Tibial artery (tissue), 4 donors: ENCODE measurements around the gene EIF3J.

Source experiments
- DNase-seq, 2 donors: peaks; one replicate each; pipeline ENCODE4 v3.0.0-alpha.2; 2019
- H3K27ac ChIP-seq, 2 donors: fragments of 200-600 bp; sonication (generic) in 1 of 2; 1 replicate in 1 of 2; 2 replicates in 1 of 2; pipeline ENCODE4 v1.5.1; 2018 to 2019; ENCODE audit warnings: mild to moderate bottlenecking in 1 of 2
- H3K27me3 ChIP-seq, 2 donors: fragments of 200-600 bp; sonication (generic) in 1 of 2; one replicate each; pipeline versions ENCODE4 v1.5.1 to v1.6.0; 2016 to 2019
- H3K36me3 ChIP-seq, 3 donors: fragments of 200-600 bp; sonication (generic) in 2 of 3; one replicate each; pipeline ENCODE4 v1.5.1; 2016 to 2019; ENCODE audit warnings: mild to moderate bottlenecking in 2 of 3
- H3K4me1 ChIP-seq, 4 donors: fragments of 200-600 bp; sonication (generic) in 2 of 4; 1 replicate in 3 of 4; 2 replicates in 1 of 4; pipeline ENCODE4 v1.5.1; 2016 to 2019
- H3K4me3 ChIP-seq, 2 donors: fragments of 200-600 bp; sonication (generic) in 1 of 2; 1 replicate in 1 of 2; 2 replicates in 1 of 2; pipeline ENCODE4 v1.5.1; 2018 to 2019; ENCODE audit warnings: mild to moderate bottlenecking in 2 of 2
- H3K9me3 ChIP-seq, 3 donors: fragments of 200-600 bp; sonication (generic) in 1 of 3; one replicate each; pipeline ENCODE4 v1.5.1; 2016 to 2019
- intact Hi-C: fragments of 100-400 bp; cut with DNase I; formaldehyde crosslinking; loops from one replicate; pipeline ENCODE4 v1.15.0; 2023; ENCODE audit warnings: low total_unique reads
- TF ChIP-seq, protein P1 (sequence below), 2 experiments: fragments of 200-600 bp in 1 of 2; fragments of 450-650 bp in 1 of 2; IDR thresholded peaks; one replicate each; pipeline ENCODE4 v1.5.1; 2017 to 2019; ENCODE audit warnings: antibody characterized with exemption in 2 of 2, mild to moderate bottlenecking in 1 of 2, moderate library complexity in 1 of 2

EIF3J gene

DNA sequence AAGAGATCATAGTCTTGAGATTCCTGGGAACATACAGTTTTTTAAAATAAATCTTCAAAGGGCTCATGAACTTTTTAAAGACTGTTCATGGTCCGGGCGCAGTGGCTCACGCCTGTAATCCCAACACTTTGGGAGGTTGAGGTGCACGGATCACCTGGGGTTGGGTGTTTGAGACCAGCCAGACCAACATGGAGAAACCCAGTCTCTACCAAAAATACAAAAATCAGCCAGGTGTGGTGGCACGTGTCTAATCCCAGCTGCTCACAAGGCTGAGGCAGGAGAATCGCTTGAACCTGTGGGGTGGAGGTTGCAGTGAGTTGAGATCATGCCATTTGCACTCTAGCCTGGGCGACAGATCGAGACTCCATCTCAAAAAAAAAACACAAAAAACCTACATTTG is 41.4 kb upstream of the EIF3J start:
- DNase-seq = no peak
- intact Hi-C loops = loop anchor here (10.0 kb wide), 1 partner anchor 591 kb away; no protein-coding TSS in a partner anchor
- Histone ChIP-seq H3K9me3 (no peaks in the 10 kb centered on the region), H3K4me1 (no peaks in the 10 kb centered on the region), H3K36me3 (peaks cover 26 to 71% (median 26%) of the 10 kb centered on the region in 3 donors), H3K4me3 (no peak overlapping the region), H3K27ac (no peak overlapping the region), H3K27me3 (no peaks in the 10 kb centered on the region)
- TF ChIP-seq, protein P1, sequence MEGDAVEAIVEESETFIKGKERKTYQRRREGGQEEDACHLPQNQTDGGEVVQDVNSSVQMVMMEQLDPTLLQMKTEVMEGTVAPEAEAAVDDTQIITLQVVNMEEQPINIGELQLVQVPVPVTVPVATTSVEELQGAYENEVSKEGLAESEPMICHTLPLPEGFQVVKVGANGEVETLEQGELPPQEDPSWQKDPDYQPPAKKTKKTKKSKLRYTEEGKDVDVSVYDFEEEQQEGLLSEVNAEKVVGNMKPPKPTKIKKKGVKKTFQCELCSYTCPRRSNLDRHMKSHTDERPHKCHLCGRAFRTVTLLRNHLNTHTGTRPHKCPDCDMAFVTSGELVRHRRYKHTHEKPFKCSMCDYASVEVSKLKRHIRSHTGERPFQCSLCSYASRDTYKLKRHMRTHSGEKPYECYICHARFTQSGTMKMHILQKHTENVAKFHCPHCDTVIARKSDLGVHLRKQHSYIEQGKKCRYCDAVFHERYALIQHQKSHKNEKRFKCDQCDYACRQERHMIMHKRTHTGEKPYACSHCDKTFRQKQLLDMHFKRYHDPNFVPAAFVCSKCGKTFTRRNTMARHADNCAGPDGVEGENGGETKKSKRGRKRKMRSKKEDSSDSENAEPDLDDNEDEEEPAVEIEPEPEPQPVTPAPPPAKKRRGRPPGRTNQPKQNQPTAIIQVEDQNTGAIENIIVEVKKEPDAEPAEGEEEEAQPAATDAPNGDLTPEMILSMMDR (IDR thresholded peaks at IDR 0.05) = no peak

DNA sequence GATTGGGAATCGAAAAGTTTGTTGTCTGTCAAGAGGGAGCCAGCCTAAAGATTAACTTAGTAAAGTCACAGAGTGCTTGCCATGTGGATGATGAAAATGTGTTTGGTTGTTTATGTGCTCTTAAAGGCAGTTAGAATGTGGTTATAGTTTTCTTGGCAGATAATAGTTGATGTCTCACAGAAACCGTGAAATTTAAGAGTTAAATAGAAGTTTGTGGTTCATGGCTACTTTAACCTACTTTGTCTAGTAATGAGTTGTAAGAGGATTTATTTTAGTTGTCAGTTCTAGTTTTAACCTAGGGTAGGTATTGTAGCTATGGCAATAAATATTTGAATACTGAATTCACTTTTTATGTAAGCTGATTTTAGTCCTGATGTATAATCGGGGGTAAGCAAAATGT is 36.4 kb upstream of the EIF3J start:
- no peaks in the 10 kb centered on the region for H3K9me3 ChIP-seq
- H3K4me3 ChIP-seq = no peak overlapping the region
- H3K36me3 ChIP-seq = peaks cover 33 to 48% (median 41%) of the 10 kb centered on the region in 3 donors
- H3K27ac ChIP-seq = no peak overlapping the region
- TF ChIP-seq, protein P1 (IDR thresholded peaks at IDR 0.05) = no peak
- DNase-seq = no peak
- intact Hi-C loops = no loop called here
- H3K4me1 ChIP-seq = no peaks in the 10 kb centered on the region
- H3K27me3 ChIP-seq = no peaks in the 10 kb centered on the region

DNA sequence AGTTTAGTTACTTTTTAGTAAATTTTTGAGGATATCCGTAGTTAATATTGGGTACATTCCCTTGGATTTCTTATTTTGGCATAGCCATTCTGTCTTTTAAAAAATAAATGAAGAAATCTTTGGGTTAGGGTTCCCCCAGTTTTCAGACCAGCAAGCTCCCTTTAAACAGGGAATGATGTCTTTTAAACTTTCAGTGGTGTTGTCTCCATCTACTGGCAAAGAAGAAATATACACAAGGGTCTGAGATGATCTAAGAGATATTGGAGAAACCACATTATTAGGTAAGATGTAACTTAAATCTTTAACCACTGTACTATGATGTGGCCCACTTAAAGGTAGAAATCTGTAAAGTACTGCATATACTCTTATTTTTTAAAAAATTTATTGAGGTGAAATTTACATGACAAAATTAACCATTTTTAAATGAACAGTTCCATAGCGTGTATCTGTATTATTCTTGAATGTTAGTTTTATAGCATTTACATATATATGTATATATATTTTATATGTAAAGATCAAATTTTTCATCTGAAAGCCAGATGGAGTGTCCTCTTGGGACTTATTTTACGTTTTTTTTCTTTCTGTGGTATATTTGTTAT is 35.1 kb upstream of the EIF3J start:
- Histone ChIP-seq H3K27ac (no peak overlapping the region), H3K4me1 (no peaks in the 10 kb centered on the region), H3K9me3 (no peaks in the 10 kb centered on the region), H3K27me3 (no peaks in the 10 kb centered on the region), H3K4me3 (no peak overlapping the region), H3K36me3 (peaks cover 34 to 47% (median 41%) of the 10 kb centered on the region in 3 donors)
- TF ChIP-seq, protein P1 (IDR thresholded peaks at IDR 0.05) = peak; percentile 52
- intact Hi-C loops = no loop called here
- DNase-seq = no peak

DNA sequence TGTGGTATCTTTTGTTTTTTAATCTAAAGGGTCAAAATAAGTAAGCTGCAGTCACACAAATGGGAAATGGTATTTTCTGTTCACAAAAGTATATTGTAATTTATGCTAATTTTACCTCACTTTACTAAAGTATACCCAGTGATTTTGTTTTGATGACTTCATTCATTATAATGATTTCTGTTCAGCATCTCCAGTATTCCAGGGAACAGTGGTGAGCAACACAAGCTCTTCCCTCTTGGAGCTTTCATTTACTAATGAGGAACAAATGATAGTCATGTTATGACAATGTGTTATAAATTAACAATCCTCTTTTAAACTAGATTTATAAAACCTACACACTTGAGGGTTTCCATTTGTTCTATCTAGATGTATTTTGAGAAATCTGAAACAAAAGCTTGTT is 20.5 kb upstream of the EIF3J start:
- H3K9me3 ChIP-seq = no peaks in the 10 kb centered on the region
- no peak for DNase-seq
- no peak overlapping the region for H3K4me3 ChIP-seq
- H3K4me1 ChIP-seq = no peaks in the 10 kb centered on the region
- no peaks in the 10 kb centered on the region for H3K27me3 ChIP-seq
- peaks cover 22 to 43% (median 33%) of the 10 kb centered on the region in 3 donors for H3K36me3 ChIP-seq
- TF ChIP-seq, protein P1 (IDR thresholded peaks at IDR 0.05) = no peak
- intact Hi-C loops = no loop called here
- H3K27ac ChIP-seq = no peak overlapping the region

DNA sequence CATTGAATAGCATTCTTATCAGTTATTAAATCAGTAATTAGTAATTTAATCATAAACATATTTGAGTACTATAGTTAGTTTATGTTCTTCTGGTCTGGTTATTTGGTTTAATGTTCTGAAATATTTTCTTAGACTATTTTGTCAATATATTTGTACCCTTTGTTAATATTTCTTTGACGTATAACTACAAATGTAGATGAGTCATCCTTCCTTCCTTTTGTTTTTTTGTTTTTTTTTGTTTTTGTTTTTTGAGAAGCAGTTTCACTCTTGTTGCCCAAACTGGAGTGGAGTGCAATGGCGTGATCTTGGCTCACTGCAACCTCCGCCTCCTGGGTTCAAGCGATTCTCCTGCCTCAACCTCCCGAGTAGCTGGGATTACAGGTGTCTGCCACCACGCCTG is 17.4 kb upstream of the EIF3J start:
- Histone ChIP-seq H3K9me3 (no peaks in the 10 kb centered on the region), H3K4me3 (no peak overlapping the region), H3K27me3 (no peaks in the 10 kb centered on the region), H3K4me1 (no peaks in the 10 kb centered on the region), H3K27ac (no peak overlapping the region), H3K36me3 (peaks cover 40 to 64% (median 45%) of the 10 kb centered on the region in 3 donors)
- intact Hi-C loops = no loop called here
- TF ChIP-seq, protein P1 (IDR thresholded peaks at IDR 0.05) = no peak
- no peak for DNase-seq

DNA sequence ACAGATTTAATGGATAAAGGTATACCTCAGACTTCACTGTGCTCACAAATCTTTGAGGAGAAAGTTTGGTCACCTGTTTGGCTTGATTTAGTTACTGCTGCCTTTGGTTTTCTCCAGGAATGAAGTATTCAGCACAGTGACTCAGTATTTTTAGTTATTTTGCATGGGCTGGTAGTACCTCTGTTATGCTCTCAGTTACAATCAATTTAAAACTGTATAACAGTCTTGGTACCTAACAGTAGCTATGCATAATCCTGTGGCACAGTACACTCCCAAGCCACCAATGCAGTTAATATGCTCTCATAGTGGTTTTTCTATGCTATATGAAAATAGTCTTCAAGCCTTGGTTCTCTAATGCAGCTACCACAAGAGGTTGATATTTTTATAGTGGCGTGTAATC is 11.9 kb upstream of the EIF3J start:
- DNase-seq = no peak
- Histone ChIP-seq H3K27me3 (no peaks in the 10 kb centered on the region), H3K4me3 (no peak overlapping the region), H3K27ac (no peak overlapping the region), H3K36me3 (peaks cover 25 to 31% (median 31%) of the 10 kb centered on the region in 3 donors), H3K4me1 (no peaks in the 10 kb centered on the region), H3K9me3 (no peaks in the 10 kb centered on the region)
- intact Hi-C loops = no loop called here
- TF ChIP-seq, protein P1 (IDR thresholded peaks at IDR 0.05) = no peak
